HTERT RPE-1 (cell line): ENCODE measurements around the gene IMMP2L.
"Not testable (repeated sequence)": the region's sequence is repeated elsewhere in the genome, so short reads cannot be mapped to it uniquely, and the experiment has no call there.

Experiments used
- in situ Hi-C: fragments of 300-500 bp; cut with MboI; formaldehyde crosslinking; loops from 4 replicates; pipeline ENCODE4 v1.14.3; 2020; ENCODE audit warnings: low sequenced_read_pairs

IMMP2L gene

GRCh38 chr7:110964775-110965174 is 597.5 kb downstream of the IMMP2L start:
- in situ Hi-C loops, result no loop called here

DNA sequence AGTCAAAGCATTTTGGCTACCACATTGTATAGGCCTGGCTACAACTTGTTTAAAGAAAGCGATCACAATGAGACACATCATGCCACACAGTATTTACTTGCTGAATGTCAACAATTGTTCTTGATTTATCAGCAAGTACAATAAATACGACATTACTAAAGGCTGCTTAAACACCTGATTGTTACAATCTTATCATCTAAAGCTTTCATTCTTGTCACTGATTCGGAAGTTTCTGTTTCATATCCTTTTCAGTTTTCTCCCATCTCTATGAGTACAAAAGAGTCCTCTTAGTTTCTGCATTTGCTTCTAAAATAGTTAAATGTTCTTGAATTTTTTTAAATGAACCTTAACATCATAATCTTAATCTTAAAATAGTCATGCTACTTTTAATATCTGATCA is 599.5 kb downstream of the IMMP2L start:
- in situ Hi-C loops, result no loop called here

DNA sequence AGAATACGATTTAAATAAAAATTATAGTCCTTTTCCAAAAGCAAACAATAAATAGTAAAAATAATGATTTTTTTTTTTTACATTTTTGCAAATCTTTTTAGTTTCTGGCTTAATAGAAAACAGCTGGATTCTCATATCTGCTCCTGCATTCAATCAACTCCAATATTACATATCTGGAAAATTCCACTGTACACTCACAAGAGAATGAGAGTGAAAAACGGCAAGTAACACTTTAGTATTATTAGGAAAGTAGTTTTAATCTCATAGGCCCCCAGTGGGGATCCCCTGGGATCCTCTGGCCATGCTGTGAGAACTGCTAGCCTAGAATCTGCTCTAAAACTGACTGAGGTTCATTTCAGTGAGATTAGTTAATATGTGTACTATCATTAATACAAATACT is 599.9 kb downstream of the IMMP2L start:
- in situ Hi-C loops, result no loop called here

DNA sequence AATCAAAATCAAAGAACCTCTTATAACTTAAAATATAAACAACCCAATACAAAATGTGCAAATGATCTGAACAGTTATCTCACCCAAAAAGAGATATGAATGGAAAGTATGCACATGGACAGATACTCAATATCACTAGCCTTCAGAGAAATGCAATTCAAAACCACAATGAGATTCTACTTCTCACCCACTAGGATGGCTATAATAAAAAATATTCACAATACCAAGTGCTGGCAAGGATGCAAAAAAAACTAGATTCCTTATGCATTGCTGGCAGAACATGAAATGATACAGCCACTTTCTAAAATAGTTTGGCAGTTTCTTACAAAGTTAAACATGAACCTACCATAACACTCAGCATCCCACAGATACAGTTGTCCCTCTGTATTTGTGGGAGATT is 601.5 kb downstream of the IMMP2L start:
- in situ Hi-C loops, result no loop called here

DNA sequence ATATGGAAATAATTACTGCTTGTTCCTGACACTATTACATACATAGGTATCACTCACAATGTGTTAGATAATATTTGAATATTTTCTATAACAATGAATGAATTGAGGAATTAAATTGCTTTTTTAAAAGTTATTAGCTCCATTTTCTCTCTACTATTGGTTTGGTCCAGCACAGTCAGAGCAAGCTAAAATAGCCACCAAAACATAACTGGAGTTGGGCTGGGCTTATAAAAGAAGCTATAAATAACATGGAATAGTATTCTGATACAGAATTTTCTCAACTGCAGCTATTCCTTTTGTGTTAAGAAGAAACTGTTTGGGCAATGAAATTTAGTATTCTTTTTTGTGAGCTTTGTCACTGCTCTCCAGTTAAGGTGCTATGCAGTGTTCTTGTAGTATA is 614.0 kb downstream of the IMMP2L start:
- in situ Hi-C loops, result no loop called here

- in situ Hi-C loops, result no loop called here
These were observed 614.9 kb downstream of the IMMP2L start for GRCh38 chr7:110947408-110947807.

DNA sequence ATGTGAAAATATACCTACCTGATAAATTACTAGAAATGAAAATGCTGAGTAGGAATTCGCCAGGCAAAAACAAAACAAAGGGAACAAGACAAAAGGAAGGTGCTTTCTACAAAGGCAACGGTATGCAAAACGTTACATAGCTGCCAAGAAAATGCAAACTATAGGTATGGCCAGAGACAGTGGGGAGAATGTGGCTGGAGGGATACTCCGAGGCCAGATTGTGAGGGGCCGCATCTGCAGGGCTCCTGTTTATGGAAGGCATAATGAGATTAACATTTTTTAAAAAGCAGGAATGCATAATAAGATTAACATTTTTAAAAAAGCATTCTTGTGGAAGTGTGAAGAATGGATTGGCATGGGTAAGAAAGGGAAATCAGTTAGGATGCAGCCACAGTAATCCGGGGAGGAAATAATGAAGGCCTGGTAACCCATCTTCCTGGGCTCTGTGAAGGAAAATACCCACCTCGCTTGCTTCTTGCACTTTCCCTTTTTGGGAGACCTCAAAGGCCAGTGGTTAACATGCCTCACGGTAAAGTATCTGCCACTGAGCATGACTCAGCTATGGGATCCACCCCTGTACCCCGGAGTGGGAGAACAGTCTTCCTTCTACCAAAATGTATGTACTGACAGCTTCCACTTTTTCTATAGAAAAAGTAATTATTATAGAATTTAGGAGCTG is 617.2 kb downstream of the IMMP2L start:
- in situ Hi-C loops, result no loop called here

DNA sequence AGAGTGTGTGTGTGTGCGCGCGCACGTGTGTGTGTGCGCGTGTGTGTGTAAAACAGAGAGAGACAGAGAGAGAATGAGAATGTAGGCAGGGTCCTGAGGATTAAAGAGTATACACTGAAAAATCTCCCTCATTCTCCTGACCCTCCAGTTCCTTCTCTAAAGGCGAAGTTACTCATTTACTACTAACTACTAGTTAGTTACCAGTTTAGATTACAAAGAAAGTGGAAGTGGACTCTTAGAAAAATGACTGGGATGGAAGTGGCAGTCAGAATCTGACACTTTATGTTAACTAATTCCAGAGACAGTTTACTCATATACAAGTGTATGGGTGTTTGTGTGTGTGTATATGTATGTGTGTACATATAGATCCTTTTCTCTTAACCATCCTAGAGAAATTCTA is 617.8 kb downstream of the IMMP2L start:
- in situ Hi-C loops, result no loop called here

DNA sequence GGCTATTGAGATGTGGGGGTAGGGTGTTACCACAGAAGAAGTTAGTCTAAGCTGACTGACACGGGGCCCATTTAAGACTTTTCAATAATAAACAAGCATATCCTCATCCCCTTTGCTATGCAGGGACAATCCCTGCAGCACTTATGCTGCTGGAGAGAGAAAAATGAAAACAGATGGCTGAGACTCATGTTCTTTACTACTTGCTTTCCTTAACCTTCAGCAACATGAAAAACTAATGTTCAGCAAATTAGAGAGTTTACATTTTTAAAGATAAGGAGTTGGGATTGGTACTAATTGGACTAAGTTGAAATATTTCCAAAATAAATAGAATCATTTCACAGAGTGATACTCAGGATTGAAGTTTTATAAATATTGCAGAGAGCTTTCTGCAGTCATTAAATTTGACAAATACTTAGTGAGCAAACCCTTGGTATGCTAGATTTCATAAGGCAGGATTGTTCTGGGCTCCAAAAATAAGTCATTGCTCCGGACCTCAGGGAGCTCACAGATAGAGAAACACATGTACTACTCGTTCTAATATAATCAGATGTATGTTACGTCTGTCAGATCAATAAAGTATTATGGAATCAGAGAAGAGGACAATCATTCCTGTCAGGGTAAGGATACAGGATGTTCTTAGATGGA is 618.5 kb downstream of the IMMP2L start:
- in situ Hi-C loops, result no loop called here

DNA sequence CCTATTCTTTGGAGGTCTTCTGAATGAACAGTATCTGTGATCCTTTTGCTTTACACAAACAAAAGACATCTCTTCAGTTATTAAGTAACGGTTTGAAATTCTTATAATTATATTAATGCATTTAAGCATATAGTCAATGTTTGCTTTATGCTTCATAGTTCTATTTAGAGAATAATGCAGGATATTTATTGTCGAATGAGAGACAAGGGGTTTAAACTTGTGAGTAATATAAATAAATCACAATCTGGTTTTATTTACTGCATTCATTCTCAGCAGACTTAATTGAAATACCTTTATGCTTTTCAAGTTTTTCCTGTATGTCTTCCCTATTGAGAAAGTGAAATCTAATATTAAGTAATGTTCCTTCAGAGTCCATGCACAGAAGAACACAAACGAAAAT is 620.9 kb downstream of the IMMP2L start:
- in situ Hi-C loops, result no loop called here

- in situ Hi-C loops, result no loop called here
These were observed 621.5 kb downstream of the IMMP2L start for GRCh38 chr7:110940756-110941155.

- in situ Hi-C loops, result no loop called here
These were observed 624.1 kb downstream of the IMMP2L start for GRCh38 chr7:110938165-110938564.

DNA sequence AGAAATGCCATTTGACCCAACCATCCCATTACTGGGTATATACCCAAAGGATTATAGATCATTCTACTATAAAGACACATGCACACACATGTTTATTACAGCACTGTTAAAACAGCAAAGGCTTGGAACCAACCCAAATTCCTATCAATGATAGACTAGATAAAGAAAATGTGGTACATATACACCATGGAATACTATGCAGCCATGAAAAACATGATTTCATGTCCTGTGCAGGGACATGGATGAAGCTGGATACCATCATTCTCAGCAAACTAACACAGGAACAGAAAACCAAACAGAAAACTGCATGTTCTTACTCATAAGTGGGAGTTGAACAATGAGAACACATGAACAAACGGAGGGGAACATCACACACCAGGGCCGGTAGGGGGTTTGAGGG is 625.6 kb downstream of the IMMP2L start:
- in situ Hi-C loops, result not testable (repeated sequence)

DNA sequence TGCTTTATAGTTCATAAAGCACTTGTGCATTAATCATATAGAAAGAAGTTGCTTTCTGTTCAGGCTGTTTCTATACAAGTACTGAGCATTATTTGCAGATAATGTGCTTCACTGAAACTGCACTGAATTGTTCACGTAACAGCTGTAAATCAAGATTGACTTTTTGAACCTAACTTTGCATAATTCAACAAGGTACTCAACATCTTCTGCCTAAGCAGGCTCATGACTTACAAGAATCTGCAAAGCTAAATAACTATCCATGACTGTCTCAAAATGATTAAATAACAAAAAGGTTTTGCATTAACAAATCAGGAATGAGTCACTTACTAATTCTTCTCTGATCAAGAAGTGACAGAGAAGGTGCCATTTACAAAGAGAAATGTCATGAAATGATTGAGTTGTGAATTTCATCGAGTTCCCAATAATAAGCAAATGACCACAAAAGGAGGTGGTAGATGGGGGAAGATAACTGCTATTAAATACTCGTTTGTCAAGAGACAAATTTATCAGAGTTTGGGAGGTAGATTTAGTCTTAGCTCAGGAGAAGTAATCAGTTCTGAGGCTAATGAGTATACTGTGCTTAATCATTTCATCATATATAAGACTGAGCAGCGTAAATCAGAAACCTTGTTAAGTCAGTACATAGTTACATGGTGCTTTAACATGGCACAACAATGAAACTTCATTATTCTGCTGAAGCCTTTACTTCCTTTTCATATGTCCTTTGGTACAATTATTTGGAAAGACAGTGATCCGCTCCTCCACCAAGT is 632.6 kb downstream of the IMMP2L start:
- in situ Hi-C loops, result no loop called here

DNA sequence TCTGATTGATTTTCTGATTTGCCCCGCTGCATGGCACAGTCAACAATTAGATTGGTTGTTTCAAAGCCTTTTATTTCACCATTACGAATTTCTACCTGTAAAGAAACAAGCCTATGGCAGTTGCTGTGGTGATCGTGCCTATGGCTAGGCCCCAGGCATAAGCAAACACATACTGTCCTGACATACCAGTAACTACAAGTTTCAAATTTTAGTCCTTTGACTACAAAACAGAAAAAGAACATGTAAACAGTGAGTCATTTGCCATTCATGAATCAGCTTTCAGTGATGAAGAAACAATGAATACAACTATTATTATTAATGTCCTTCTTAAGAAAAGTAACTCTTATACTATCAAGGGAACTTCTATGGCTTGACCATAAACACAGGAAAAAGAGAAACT is 639.4 kb downstream of the IMMP2L start:
- in situ Hi-C loops, result no loop called here

DNA sequence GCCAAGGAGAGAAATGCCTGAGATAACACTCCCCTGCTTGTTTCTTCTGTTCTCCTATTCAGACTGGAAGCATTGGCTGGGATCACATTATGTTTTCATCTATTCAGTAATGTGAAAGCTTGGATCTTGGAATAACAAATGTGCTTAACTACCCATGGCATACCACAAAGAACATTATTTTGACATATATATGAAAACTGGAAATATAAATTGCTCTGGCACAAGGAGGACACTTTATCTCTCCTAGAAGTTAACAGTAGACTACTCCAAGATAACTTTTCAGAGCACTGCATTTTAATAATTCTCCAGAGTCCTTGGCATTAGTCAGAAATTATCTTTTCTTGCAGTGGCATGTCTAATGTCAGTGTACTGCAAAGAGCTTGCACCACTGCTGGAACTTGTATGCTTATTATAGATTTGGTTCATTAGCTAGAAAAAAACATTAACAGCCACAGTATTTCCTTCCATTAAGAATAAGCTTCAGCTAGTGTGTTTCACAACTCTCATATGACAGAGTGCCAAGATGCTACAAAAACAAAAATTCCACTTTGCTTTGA is 640.6 kb downstream of the IMMP2L start:
- in situ Hi-C loops, result no loop called here

- in situ Hi-C loops, result no loop called here
These were observed 643.2 kb downstream of the IMMP2L start for GRCh38 chr7:110918949-110919548.

DNA sequence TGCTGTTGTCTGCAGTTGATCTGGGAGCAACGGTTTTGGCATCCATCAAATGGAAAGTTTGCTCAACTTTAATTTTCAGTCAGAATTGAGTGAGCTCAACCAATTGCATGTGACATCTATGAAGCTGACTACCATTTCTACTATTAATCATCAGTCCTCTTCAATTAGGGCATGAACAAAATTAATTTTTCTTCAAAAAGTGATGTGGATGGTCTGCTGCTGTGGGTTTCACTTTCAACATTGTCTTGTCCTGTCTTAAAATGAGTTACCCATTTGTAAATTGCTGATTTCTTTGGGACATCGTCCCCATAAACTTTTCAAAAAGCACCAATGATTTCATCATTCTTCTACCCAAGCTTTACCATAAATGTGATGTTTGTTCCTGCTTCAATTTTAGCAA is 648.0 kb downstream of the IMMP2L start:
- in situ Hi-C loops, result no loop called here

GRCh38 chr7:110911632-110912031 is 650.7 kb downstream of the IMMP2L start:
- in situ Hi-C loops, result no loop called here

DNA sequence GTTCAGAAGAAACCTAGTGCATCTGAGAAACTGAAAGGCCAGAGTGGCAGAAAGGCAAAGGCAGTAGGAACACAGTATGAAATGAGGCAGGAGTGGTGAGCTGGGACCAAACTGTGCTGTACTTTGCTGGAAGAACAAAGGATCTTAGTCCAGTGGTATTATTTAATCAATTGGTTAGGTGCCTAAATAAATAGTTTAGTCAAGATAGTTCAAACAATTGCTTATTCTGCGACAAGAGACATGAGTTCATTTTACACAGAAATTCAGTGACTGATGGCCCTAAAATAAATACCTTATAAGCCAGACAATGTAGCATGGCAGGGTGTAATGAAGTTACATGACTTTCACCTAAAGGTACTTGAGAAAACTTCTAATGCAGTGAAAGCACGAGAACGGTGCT is 653.2 kb downstream of the IMMP2L start:
- in situ Hi-C loops, result no loop called here

- in situ Hi-C loops, result no loop called here
These were observed 656.3 kb downstream of the IMMP2L start for GRCh38 chr7:110905773-110906566.
